ENCODE measurements around the gene CCDC92.

Gene CCDC92

GRCh38 chr12:123950476-123951349 lies 21.9 kb downstream of the CCDC92 start:
- DNase-seq: no peak

- no peak for DNase-seq
Observed at GRCh38 chr12:123949770-123950165, 22.9 kb downstream of the CCDC92 start.

- peak in 4 of 56 donors; percentile 13 to 24 (median 14) for DNase-seq
Observed at GRCh38 chr12:123948796-123949769, 23.5 kb downstream of the CCDC92 start.

GRCh38 chr12:123948401-123948795 lies 24.2 kb downstream of the CCDC92 start:
- DNase-seq: peak in 12 of 56 donors; percentile 15 to 46 (median 30)

GRCh38 chr12:123947531-123947930 lies 25.1 kb downstream of the CCDC92 start:
- DNase-seq: peak in 8 of 56 donors; percentile 21 to 54 (median 30)

- DNase-seq: peak in 3 of 56 donors; percentile 16 to 29 (median 20)
Observed at GRCh38 chr12:123946516-123947505, 25.8 kb downstream of the CCDC92 start.

- no peak for DNase-seq
Observed at GRCh38 chr12:123946152-123946515, 26.5 kb downstream of the CCDC92 start.

- peak in 1 of 56 donors; percentile 32 for DNase-seq
Observed at GRCh38 chr12:123945287-123946151, 27.1 kb downstream of the CCDC92 start.

- DNase-seq: no peak
Observed at GRCh38 chr12:123944696-123945095, 27.9 kb downstream of the CCDC92 start.

GRCh38 chr12:123943816-123944215 lies 28.8 kb downstream of the CCDC92 start:
- DNase-seq: no peak

- no peak for DNase-seq
Observed at GRCh38 chr12:123942911-123943648, 29.6 kb downstream of the CCDC92 start.

GRCh38 chr12:123942238-123942653 lies 30.4 kb downstream of the CCDC92 start:
- peak in 26 of 56 donors; percentile 11 to 69 (median 40) for DNase-seq

- no peak for DNase-seq
Observed at GRCh38 chr12:123941624-123942237, 30.9 kb downstream of the CCDC92 start.

GRCh38 chr12:123941000-123941399 lies 31.6 kb downstream of the CCDC92 start:
- DNase-seq: no peak

- DNase-seq: no peak
Observed at GRCh38 chr12:123940627-123940966, 32.0 kb downstream of the CCDC92 start.

- DNase-seq: no peak
Observed at GRCh38 chr12:123939716-123940626, 32.7 kb downstream of the CCDC92 start.
